Fibroblast of lung (primary cell): ENCODE data around the gene PABPN1L. TPM values are rescaled to one million over a fixed set of nuclear protein-coding genes. Genes with fewer than 3 reads are reported as not detected.

Source experiments
- DNase-seq, 2 donors: peaks; one replicate each; pipeline versions ENCODE4 v3.0.0 to v3.0.0-alpha.2; 2010; ENCODE audit warnings: low read depth in 2 of 2
- H2AFZ ChIP-seq: 2 replicates; pipeline ENCODE4 v1.5.1; 2012; ENCODE audit warnings: low read length, control low read depth, inconsistent platforms
- H3K27ac ChIP-seq: 2 replicates; pipeline ENCODE4 v1.5.1; 2011; ENCODE audit warnings: low read length, control low read depth; ENCODE audit not compliant: insufficient read depth
- H3K27me3 ChIP-seq: 2 replicates; pipeline ENCODE4 v1.5.1; 2011; ENCODE audit warnings: mild to moderate bottlenecking, low read length; ENCODE audit not compliant: control insufficient read depth, insufficient read depth
- H3K36me3 ChIP-seq: 2 replicates; pipeline ENCODE4 v1.5.1; 2011; ENCODE audit warnings: low read length; ENCODE audit not compliant: control insufficient read depth, insufficient read depth
- H3K4me1 ChIP-seq: 2 replicates; pipeline ENCODE4 v1.5.1; 2011; ENCODE audit warnings: low read length; ENCODE audit not compliant: control insufficient read depth, insufficient read depth; ENCODE audit errors: extremely low read depth
- H3K4me2 ChIP-seq: 2 replicates; pipeline ENCODE4 v1.5.1; 2011; ENCODE audit warnings: low read length, control low read depth; ENCODE audit not compliant: insufficient read depth; ENCODE audit errors: extremely low read depth
- H3K4me3 ChIP-seq, 4 experiments: fragments of 200-600 bp in 1 of 4; sonication (generic) in 1 of 4; replicated peaks in 1 of 4; 2 replicates each; pipeline ENCODE4 v1.5.1; 2011 to 2016; ENCODE audit warnings: low read length in 4 of 4, low read depth in 3 of 4, mild to moderate bottlenecking in 3 of 4, control low read depth in 2 of 4, inconsistent platforms in 1 of 4, mixed read lengths in 1 of 4; ENCODE audit not compliant: insufficient read depth in 1 of 4; ENCODE audit errors: control extremely low read depth in 1 of 4
- H3K79me2 ChIP-seq: 2 replicates; pipeline ENCODE4 v1.5.1; 2012; ENCODE audit warnings: mild to moderate bottlenecking, low read length, inconsistent platforms; ENCODE audit not compliant: control insufficient read depth, insufficient read depth
- H3K9ac ChIP-seq: 2 replicates; pipeline ENCODE4 v1.5.1; 2011; ENCODE audit warnings: mild to moderate bottlenecking, low read length, control low read depth; ENCODE audit not compliant: insufficient read depth
- H3K9me3 ChIP-seq: 2 replicates; pipeline ENCODE4 v1.5.1; 2012; ENCODE audit warnings: low read depth, low read length; ENCODE audit not compliant: control insufficient read depth, insufficient read depth
- H4K20me1 ChIP-seq: 2 replicates; pipeline ENCODE4 v1.5.1; 2011; ENCODE audit warnings: low read length; ENCODE audit not compliant: control insufficient read depth, insufficient read depth; ENCODE audit errors: extremely low read depth
- CTCF ChIP-seq, 2 donors: IDR thresholded peaks in 1 of 2; conservative IDR thresholded peaks in 1 of 2; 1 replicate in 1 of 2; 2 replicates in 1 of 2; pipeline ENCODE4 v1.5.1; 2011 to 2012; ENCODE audit warnings: low read length in 2 of 2, control low read depth in 1 of 2, inconsistent platforms in 1 of 2, low read depth in 1 of 2, mild to moderate bottlenecking in 1 of 2
- EZH2 ChIP-seq: IDR thresholded peaks from 2 replicates; pipeline ENCODE4 v1.5.1; 2012; ENCODE audit warnings: low read length, control low read depth, mild to moderate bottlenecking; ENCODE audit errors: missing control alignments
- polyA plus RNA-seq, 2 donors: library from polyadenylated mRNA; depleted of rRNA in 1 of 2; stranded (reverse) in 1 of 2; unstranded in 1 of 2; fragments of >200 nt; gene quantifications; 2 replicates each; pipeline ENCODE4 v1.2.1, GENCODE V29; 2011 to 2012; ENCODE audit warnings: missing spikeins in 1 of 2
- total RNA-seq: library from RNA; depleted of rRNA; stranded (reverse); fragments of >200 nt; gene quantifications from 2 replicates; pipeline ENCODE4 v1.2.1, GENCODE V29; 2014

Gene PABPN1L
- total and polyA plus RNA-seq, 2 donors (not counting 1 experiment from before 2014, with no cell fraction given), result not detected

DNA sequence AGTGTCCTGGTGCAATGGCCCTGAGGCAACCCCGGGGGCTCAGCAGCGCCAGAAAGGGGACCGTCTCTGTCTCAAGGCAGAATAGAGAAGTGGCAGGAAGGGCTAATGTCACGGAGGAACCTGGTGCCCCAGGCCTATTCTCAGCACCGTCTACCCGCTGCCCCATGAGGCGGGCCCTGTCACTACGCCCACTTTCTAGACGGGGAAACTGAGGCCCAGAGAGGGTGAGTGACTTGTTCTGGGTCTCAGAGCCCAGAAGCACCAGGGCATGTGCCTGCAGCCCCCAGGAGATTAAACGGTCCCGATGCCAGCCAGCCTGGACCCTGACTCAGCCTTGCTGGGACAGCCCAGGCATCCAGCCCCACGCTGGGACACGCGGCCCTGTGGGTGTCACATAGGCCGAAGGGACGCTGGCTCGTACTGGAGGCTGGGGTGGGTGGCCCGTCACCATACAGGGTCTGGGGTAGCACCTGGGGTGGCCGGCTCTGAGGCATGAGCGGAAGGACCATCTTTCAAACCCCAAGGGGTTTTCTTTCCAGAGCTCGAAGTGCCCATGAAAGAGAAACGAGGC lies 40.2 kb upstream of the PABPN1L start:
- H3K36me3 ChIP-seq, result no peaks in the 10 kb centered on the region
- H3K27me3 ChIP-seq, result peaks cover 17% of the 10 kb centered on the region

GRCh38 chr16:88906020-88906419 lies 39.6 kb upstream of the PABPN1L start:
- H3K27ac ChIP-seq, result no peak overlapping the region
- H3K9me3 ChIP-seq, result no peaks in the 10 kb centered on the region
- no peaks in the 10 kb centered on the region for H4K20me1 ChIP-seq
- no peaks in the 10 kb centered on the region for H3K4me1 ChIP-seq
- no peak overlapping the region for H2AFZ ChIP-seq
- no peak for TF ChIP-seq EZH2
- TF ChIP-seq CTCF (conservative IDR thresholded peaks at IDR 0.05 in 1 of 2, IDR thresholded peaks at IDR 0.05 in 1 of 2; ENCODE audit: low read depth in 1 of 2, low read length in 2 of 2), result no peak
- H3K4me3 ChIP-seq, result no peak overlapping the region
- no peaks in the 10 kb centered on the region for H3K36me3 ChIP-seq
- no peak for DNase-seq
- H3K79me2 ChIP-seq, result no peaks in the 10 kb centered on the region
- H3K4me2 ChIP-seq, result no peak overlapping the region
- H3K9ac ChIP-seq, result no peak overlapping the region
- peaks cover 14% of the 10 kb centered on the region for H3K27me3 ChIP-seq

More for the DNA sequence above, 40.2 kb upstream of the PABPN1L start:
- H3K4me3 ChIP-seq, result no peak overlapping the region
- H3K9me3 ChIP-seq, result no peaks in the 10 kb centered on the region
- no peaks in the 10 kb centered on the region for H4K20me1 ChIP-seq
- no peaks in the 10 kb centered on the region for H3K4me1 ChIP-seq
- H3K27ac ChIP-seq, result no peak overlapping the region
- no peak overlapping the region for H3K9ac ChIP-seq
- no peak overlapping the region for H2AFZ ChIP-seq
- TF ChIP-seq EZH2 (no peak), CTCF (conservative IDR thresholded peaks at IDR 0.05 in 1 of 2, IDR thresholded peaks at IDR 0.05 in 1 of 2; ENCODE audit: low read depth in 1 of 2, low read length in 2 of 2) (no peak)
- no peaks in the 10 kb centered on the region for H3K79me2 ChIP-seq
- no peak for DNase-seq
- H3K4me2 ChIP-seq, result no peak overlapping the region

GRCh38 chr16:88905563-88905962 lies 39.1 kb upstream of the PABPN1L start:
- H3K36me3 ChIP-seq, result no peaks in the 10 kb centered on the region

More at GRCh38 chr16:88905563-88905962, 39.1 kb upstream of the PABPN1L start:
- Histone ChIP-seq H2AFZ (no peak overlapping the region), H3K4me1 (no peaks in the 10 kb centered on the region), H3K4me3 (no peak overlapping the region), H3K79me2 (no peaks in the 10 kb centered on the region), H3K4me2 (no peak overlapping the region), H4K20me1 (no peaks in the 10 kb centered on the region), H3K9me3 (no peaks in the 10 kb centered on the region), H3K27me3 (peaks cover 11% of the 10 kb centered on the region), H3K27ac (no peak overlapping the region), H3K9ac (no peak overlapping the region)
- no peak for DNase-seq
- TF ChIP-seq EZH2 (no peak), CTCF (conservative IDR thresholded peaks at IDR 0.05 in 1 of 2, IDR thresholded peaks at IDR 0.05 in 1 of 2; ENCODE audit: low read depth in 1 of 2, low read length in 2 of 2) (no peak)
